Common myeloid progenitor, CD34-positive (primary cell): ENCODE data around the gene VIL1.
A peak's percentile ranks its signal among the peaks of the same experiment; 100 is the strongest.

Experiments used
- CTCF ChIA-PET: fragments of 350-600 bp; sonication (Branson Sonifier 250); formaldehyde crosslinking; loops from one replicate; lab custom pipeline; 2021; ENCODE audit warnings: antibody characterized with exemption; lab: Charles Lee
- POLR2A ChIA-PET: fragments of 350-600 bp; sonication (Branson Sonifier 250); formaldehyde crosslinking; loops from one replicate; lab custom pipeline; 2021; ENCODE audit warnings: antibody characterized with exemption; lab: Charles Lee
- DNase-seq, 3 donors: peaks; one replicate each; pipeline versions ENCODE4 v3.0.0 to v3.0.0-alpha.2; 2013
- H3K27ac ChIP-seq, 2 experiments: 1 replicate in 1 of 2; 2 replicates in 1 of 2; pipeline ENCODE4 v1.7.0; 2013; ENCODE audit warnings: inconsistent platforms in 2 of 2, low read length in 2 of 2, mild to moderate bottlenecking in 2 of 2, low read depth in 1 of 2, moderate library complexity in 1 of 2; ENCODE audit not compliant: severe bottlenecking in 2 of 2, insufficient read depth in 1 of 2, poor library complexity in 1 of 2
- H3K27me3 ChIP-seq, 5 experiments: replicated peaks in 2 of 5; 1 replicate in 3 of 5; 2 replicates in 2 of 5; pipeline versions ENCODE4 v1.6.1 to v1.7.0; 2013; ENCODE audit warnings: low read length in 4 of 5, mild to moderate bottlenecking in 2 of 5, moderate library complexity in 2 of 5, inconsistent platforms in 1 of 5; ENCODE audit not compliant: insufficient read depth in 5 of 5, control insufficient read depth in 4 of 5
- H3K36me3 ChIP-seq, 4 experiments: 1 replicate in 2 of 4; 2 replicates in 2 of 4; pipeline versions ENCODE4 v1.6.1 to v1.7.0; 2013; ENCODE audit warnings: low read length in 3 of 4, control low read depth in 1 of 4, mild to moderate bottlenecking in 1 of 4; ENCODE audit not compliant: control insufficient read depth in 4 of 4, insufficient read depth in 4 of 4
- H3K4me1 ChIP-seq, 4 experiments: 1 replicate in 3 of 4; 2 replicates in 1 of 4; pipeline versions ENCODE4 v1.6.1 to v1.7.1; 2013; ENCODE audit warnings: low read length in 3 of 4, mild to moderate bottlenecking in 3 of 4, control low read depth in 1 of 4, inconsistent platforms in 1 of 4, moderate library complexity in 1 of 4; ENCODE audit not compliant: control insufficient read depth in 4 of 4, insufficient read depth in 4 of 4; ENCODE audit errors: control extremely low read depth in 1 of 4
- H3K4me3 ChIP-seq, 7 experiments: 1 replicate in 4 of 7; 2 replicates in 3 of 7; pipeline versions ENCODE4 v1.5.1 to v1.7.0; 2013; ENCODE audit warnings: mild to moderate bottlenecking in 7 of 7, low read length in 6 of 7, moderate library complexity in 6 of 7, inconsistent platforms in 2 of 7, low read depth in 2 of 7, control low read depth in 1 of 7; ENCODE audit not compliant: insufficient read depth in 4 of 7, control insufficient read depth in 1 of 7; ENCODE audit errors: extremely low read depth in 1 of 7
- H3K9me3 ChIP-seq, 5 experiments: 1 replicate in 4 of 5; 2 replicates in 1 of 5; pipeline versions ENCODE4 v1.6.1 to v1.7.1; 2013; ENCODE audit warnings: low read length in 4 of 5, mild to moderate bottlenecking in 2 of 5, inconsistent platforms in 1 of 5, low read depth in 1 of 5, moderate library complexity in 1 of 5; ENCODE audit not compliant: control insufficient read depth in 4 of 5, insufficient read depth in 2 of 5; ENCODE audit errors: control extremely low read depth in 1 of 5
- WGBS: methylation state at CpG from one replicate; pipeline ENCODE4 v1.1.5; 2013; ENCODE audit not compliant: insufficient coverage; 5-methylcytosine and 5-hydroxymethylcytosine counted together

Gene VIL1

DNA sequence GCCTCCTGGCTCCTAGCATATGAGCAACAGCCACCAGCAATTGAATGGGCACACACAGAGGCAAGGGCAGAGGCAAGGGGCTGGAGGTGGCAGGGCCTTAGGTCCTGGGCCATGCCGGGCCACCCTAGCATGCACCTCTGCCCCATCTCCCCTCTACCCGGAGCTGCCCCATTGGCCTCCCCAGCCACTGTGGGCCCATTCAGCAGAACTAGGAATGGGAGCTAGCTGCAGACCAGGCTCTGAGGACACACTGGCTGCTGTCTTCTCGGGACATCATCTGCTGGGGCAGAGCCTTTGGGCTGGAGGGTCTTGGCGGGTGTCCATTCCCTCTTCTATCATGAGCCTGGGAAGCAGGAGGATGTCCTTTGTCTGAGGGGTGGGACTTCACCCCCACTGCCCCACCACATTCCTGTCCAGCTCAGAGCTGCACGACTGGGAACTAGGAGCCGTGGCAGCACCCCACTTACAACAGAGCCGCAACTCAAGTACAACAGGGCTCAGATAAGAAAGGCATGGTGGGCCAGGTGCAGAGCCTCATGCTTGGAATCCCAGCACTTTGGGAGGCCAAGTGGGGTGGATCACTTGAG lies 800 bp downstream of the VIL1 start:
- DNase-seq: no peak
- no peaks in the 10 kb centered on the region for H3K36me3 ChIP-seq
- no peaks in the 10 kb centered on the region for H3K27me3 ChIP-seq
- WGBS: 97% methylated on average over 6 of the region's 7 CpGs
- no peak overlapping the region for H3K4me3 ChIP-seq
- CTCF ChIA-PET: no interaction called here
- POLR2A ChIA-PET: no interaction called here
- no peaks in the 10 kb centered on the region for H3K9me3 ChIP-seq
- no peak overlapping the region for H3K27ac ChIP-seq
- H3K4me1 ChIP-seq: peaks cover 0 to 4% (median 0%) of the 10 kb centered on the region in 4 experiments

DNA sequence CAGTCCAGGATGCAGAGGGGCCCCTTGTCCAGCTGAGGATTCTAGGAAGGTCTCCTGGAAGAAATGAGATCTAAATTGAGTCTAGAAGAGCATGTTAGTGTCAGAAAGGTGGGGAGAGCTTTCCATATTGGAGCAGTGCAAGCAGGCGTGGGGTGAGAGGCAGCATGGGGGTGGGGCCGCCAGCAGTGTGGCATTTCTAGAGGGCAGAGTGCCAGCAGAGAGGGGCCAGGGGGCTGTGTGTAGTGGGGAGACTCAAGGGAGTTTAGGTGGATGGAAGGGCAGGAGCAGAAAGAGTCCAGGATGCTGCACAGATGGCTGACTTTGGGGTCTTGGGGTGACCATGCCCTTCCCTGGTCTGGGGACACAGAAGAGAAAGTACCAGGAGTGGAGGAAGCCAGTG lies 2.1 kb downstream of the VIL1 start:
- peaks cover 0 to 4% (median 0%) of the 10 kb centered on the region in 4 experiments for H3K4me1 ChIP-seq
- POLR2A ChIA-PET: no interaction called here
- H3K4me3 ChIP-seq: no peak overlapping the region
- no peaks in the 10 kb centered on the region for H3K36me3 ChIP-seq
- WGBS: 100% methylated on average over 2 of the region's 2 CpGs
- CTCF ChIA-PET: interaction anchor here (1.4 kb wide), 1 partner anchor 10 kb away, joined by 4 read pairs; no protein-coding TSS in a partner anchor
- no peaks in the 10 kb centered on the region for H3K9me3 ChIP-seq
- no peak for DNase-seq
- no peak overlapping the region for H3K27ac ChIP-seq
- no peaks in the 10 kb centered on the region for H3K27me3 ChIP-seq

DNA sequence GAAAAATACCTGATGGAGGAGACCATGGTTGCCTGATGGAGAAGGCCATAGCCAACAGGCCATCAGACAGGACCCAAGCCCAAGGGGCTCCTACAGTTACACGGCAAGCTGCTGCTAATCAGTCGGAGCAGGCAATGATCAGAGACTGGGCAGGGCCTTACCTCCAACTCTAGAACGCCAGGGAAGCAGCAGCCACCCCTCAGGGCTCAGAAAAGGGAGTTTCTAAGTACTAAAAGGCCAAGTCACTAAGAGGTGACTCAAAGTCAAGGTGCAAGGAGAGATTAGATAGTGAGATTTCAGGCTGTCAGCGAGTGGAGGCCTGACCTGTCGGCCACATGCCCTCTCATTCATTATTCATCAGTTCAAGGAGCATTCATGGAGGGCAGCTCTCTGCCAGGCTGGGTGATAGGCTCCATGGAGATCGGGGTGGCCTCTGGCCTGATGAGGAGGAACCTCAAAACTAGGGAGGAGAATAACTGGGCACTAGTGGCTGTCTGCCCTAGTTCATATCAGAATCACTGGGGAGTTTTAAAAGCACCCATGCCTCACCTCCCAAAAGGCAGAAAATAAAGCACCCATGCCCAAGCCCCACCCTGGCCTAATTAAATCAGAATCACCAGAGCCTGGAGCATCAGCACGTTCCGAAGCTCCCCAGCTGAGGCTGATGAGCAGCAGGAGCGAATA lies 3.6 kb downstream of the VIL1 start:
- WGBS: 90% methylated on average over 7 of the region's 9 CpGs
- H3K4me3 ChIP-seq: no peak overlapping the region
- CTCF ChIA-PET: interaction anchor here (1.2 to 1.6 kb wide), 2 partner anchors 16 to 34 kb away, joined by 3 to 4 read pairs; no protein-coding TSS in a partner anchor

DNA sequence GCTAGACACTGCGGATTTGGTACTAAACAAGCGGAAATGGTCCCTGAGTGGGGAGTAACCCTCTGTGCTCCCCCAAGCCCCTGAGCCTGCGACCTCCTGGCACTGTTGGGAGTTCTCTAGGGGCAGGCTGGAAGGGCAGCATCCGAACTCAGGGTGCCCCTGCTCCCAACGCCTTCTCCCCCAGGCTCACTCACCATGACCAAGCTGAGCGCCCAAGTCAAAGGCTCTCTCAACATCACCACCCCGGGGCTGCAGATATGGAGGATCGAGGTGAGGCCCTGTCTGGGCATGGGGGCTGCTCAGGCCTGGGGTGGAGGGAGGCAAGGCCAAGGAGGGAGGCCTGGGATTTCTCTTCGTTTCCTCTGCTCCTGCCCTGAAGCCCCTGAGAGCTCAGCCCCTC lies 4.7 kb downstream of the VIL1 start:
- Histone ChIP-seq H3K36me3 (no peaks in the 10 kb centered on the region), H3K27ac (no peak overlapping the region), H3K9me3 (no peaks in the 10 kb centered on the region), H3K27me3 (no peaks in the 10 kb centered on the region), H3K4me3 (no peak overlapping the region), H3K4me1 (peaks cover 0 to 4% (median 0%) of the 10 kb centered on the region in 4 experiments)
- 98% methylated on average over 6 of the region's 9 CpGs for WGBS
- no peak for DNase-seq
- CTCF ChIA-PET: interaction anchor here (0.6 to 1.6 kb wide), 2 partner anchors 17 to 165 kb away, joined by 3 read pairs; no protein-coding TSS in a partner anchor
- POLR2A ChIA-PET: no interaction called here

More for the DNA sequence above, 3.6 kb downstream of the VIL1 start:
- Histone ChIP-seq H3K4me1 (peaks cover 0 to 4% (median 0%) of the 10 kb centered on the region in 4 experiments), H3K27me3 (no peaks in the 10 kb centered on the region), H3K9me3 (no peaks in the 10 kb centered on the region), H3K36me3 (no peaks in the 10 kb centered on the region), H3K27ac (no peak overlapping the region)
- peak in 2 of 3 donors; percentile 45 to 47 for DNase-seq
- POLR2A ChIA-PET: interaction anchor here (0.6 kb wide), 1 partner anchor 169 kb away, joined by 3 read pairs; no protein-coding TSS in a partner anchor

DNA sequence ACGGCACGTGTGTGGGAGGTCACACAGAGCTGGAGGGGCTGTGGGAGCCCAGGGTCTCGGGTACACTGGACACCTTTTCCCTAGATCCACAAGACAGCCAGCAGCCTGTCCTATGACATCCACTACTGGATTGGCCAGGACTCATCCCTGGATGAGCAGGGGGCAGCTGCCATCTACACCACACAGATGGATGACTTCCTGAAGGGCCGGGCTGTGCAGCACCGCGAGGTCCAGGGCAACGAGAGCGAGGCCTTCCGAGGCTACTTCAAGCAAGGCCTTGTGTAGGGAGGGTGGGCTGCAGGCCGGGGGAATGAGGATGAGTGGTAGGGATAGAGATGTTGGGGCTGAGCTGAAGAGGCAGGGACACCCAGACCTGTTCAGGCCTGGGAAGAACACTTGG lies 6.6 kb downstream of the VIL1 start:
- Histone ChIP-seq H3K4me3 (no peak overlapping the region), H3K27ac (no peak overlapping the region), H3K27me3 (no peaks in the 10 kb centered on the region), H3K36me3 (no peaks in the 10 kb centered on the region), H3K9me3 (no peaks in the 10 kb centered on the region), H3K4me1 (peaks cover 0 to 4% (median 0%) of the 10 kb centered on the region in 4 experiments)
- ChIA-PET CTCF (interaction anchor here (1.5 kb wide), 1 partner anchor 41 kb away, joined by 4 read pairs; no protein-coding TSS in a partner anchor), POLR2A (no interaction called here)
- no peak for DNase-seq
- 71% methylated on average over 1 of the region's 10 CpGs for WGBS

DNA sequence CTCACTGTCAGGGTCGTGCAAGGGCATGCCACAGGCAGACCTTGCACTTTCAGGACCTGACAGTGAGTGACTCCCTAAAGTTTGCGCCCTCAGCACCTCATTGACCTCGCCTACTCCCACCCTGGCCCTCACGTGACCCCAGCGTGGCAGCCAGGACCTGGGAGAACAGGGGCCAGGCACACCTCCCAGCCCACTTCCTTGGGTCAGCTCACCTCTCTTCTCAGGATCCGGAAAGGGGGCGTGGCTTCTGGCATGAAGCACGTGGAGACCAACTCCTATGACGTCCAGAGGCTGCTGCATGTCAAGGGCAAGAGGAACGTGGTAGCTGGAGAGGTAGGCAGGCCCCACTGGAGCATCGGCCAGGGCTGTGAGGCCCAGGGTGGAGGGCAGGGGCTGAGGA lies 8.8 kb downstream of the VIL1 start:
- ChIA-PET POLR2A (no interaction called here), CTCF (no interaction called here)
- 90% methylated on average over 9 of the region's 11 CpGs for WGBS
- no peaks in the 10 kb centered on the region for H3K36me3 ChIP-seq
- DNase-seq: no peak
- no peak overlapping the region for H3K27ac ChIP-seq
- peaks cover 0 to 4% (median 0%) of the 10 kb centered on the region in 4 experiments for H3K4me1 ChIP-seq
- H3K9me3 ChIP-seq: no peaks in the 10 kb centered on the region
- no peaks in the 10 kb centered on the region for H3K27me3 ChIP-seq
- H3K4me3 ChIP-seq: no peak overlapping the region
